Measurements from ENCODE around the gene MANSC1. TPM values are rescaled to one million over a fixed set of nuclear protein-coding genes. Genes with fewer than 3 reads are reported as not detected.
"Not testable (repeated sequence)": the region's sequence is repeated elsewhere in the genome, so short reads cannot be mapped to it uniquely, and the experiment has no call there.

Gene MANSC1
- total RNA-seq, 2 donors from 2014 or later: 0.65 to 1.5 TPM

GRCh38 chr12:12331896-12332295, 18.1 kb downstream of the MANSC1 start:
- ATAC-seq (replicated peaks in 1 of 2): no peak
- peaks cover 53% of the 10 kb centered on the region for H3K4me1 Mint-ChIP-seq (ENCODE audit: low read depth)
- H3K4me3 Mint-ChIP-seq: no peak overlapping the region
- H3K27me3 Mint-ChIP-seq (ENCODE audit: low read depth): no peaks in the 10 kb centered on the region
- no peaks in the 10 kb centered on the region for H3K9me3 Mint-ChIP-seq
- H3K36me3 Mint-ChIP-seq (ENCODE audit: insufficient read depth in 2 of 2): no peaks in the 10 kb centered on the region
- no peak overlapping the region for H3K27ac Mint-ChIP-seq
- DNase-seq: no peak

- H3K36me3 Mint-ChIP-seq (ENCODE audit: insufficient read depth in 2 of 2): no peaks in the 10 kb centered on the region
- H3K9me3 Mint-ChIP-seq: no peaks in the 10 kb centered on the region
- no peaks in the 10 kb centered on the region for H3K27me3 Mint-ChIP-seq (ENCODE audit: low read depth)
- no peak overlapping the region for H3K27ac Mint-ChIP-seq
- ATAC-seq (replicated peaks in 1 of 2): no peak
- DNase-seq: no peak
- H3K4me1 Mint-ChIP-seq (ENCODE audit: low read depth): peaks cover 52% of the 10 kb centered on the region
- H3K4me3 Mint-ChIP-seq: no peak overlapping the region
Observed at GRCh38 chr12:12331244-12331771, 18.7 kb downstream of the MANSC1 start.

DNA sequence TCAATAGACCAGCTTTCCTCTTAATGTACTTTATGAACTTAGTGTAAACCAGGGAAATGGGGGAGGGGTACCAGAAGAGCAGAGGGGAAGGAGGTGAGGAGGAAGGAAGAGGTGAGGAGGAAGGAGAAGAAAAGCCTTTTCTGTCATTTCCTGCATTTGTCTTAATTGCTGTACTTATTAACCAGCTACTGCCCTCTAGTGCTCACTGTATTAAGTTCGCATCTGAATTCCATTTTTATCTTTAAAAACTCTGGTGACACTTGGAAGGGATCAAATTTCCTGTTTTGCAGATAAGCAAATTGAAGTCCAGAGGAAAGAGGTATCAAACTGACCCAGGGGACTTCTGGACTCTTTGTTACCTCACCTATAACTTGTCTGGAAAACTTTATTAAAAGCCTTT, 22.2 kb downstream of the MANSC1 start:
- DNase-seq (peak in 1 of 2 donors; percentile 25), ATAC-seq (replicated peaks in 1 of 2) (peak in 1 of 2 donors; percentile 41)
- Mint-ChIP-seq H3K4me1 (ENCODE audit: low read depth) (peaks cover 23% of the 10 kb centered on the region), H3K9me3 (no peaks in the 10 kb centered on the region), H3K4me3 (no peak overlapping the region), H3K27me3 (ENCODE audit: low read depth) (no peaks in the 10 kb centered on the region), H3K36me3 (ENCODE audit: insufficient read depth in 2 of 2) (no peaks in the 10 kb centered on the region), H3K27ac (peak overlapping the region; percentile 45)

- Mint-ChIP-seq H3K36me3 (ENCODE audit: insufficient read depth in 2 of 2) (no peaks in the 10 kb centered on the region), H3K9me3 (no peaks in the 10 kb centered on the region), H3K27me3 (ENCODE audit: low read depth) (peaks cover 8% of the 10 kb centered on the region), H3K27ac (no peak overlapping the region), H3K4me1 (ENCODE audit: low read depth) (peaks cover 22% of the 10 kb centered on the region), H3K4me3 (no peak overlapping the region)
- ATAC-seq (replicated peaks in 1 of 2): no peak
- DNase-seq: no peak
Observed at GRCh38 chr12:12326262-12326661, 23.8 kb downstream of the MANSC1 start.

DNA sequence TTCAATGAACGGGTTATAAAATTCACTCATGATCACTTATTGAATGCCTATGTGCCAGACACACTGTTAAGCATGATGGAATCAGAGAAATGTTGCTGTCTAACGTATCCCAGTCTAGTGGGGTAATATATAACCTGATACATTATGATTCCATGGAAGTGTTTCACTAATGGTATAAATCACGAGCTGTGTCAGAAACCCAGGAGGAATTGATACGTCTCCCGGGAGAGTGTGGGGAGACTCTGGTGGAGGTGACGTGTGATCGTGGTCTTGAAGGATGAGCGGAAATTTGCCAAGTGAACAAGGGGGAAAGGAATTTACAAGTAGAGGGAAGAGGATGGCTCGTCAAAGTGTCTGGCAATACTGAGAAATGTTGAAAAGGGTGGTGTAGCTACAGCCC, 26.5 kb downstream of the MANSC1 start:
- Mint-ChIP-seq H3K4me1 (ENCODE audit: low read depth) (peaks cover 9% of the 10 kb centered on the region), H3K9me3 (no peaks in the 10 kb centered on the region)

DNA sequence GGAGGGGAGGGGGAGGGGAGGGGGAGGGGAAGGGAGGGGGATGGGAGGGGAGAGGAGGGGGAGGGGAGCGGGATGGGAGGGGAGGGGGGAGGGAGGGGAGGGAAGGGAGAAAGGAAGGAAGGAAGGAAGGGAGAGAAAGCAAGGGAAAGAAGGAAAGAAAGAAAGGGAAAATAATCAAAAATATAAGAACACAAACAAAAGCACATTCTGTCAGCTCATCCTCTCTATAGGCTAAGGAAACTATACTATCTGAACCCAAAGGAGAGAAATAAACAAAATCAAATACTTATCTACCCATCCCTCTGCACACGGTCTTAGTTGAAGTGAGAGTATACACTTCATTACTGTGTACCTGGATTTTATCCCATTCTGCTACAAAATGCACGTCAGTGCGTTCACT, 26.9 kb downstream of the MANSC1 start:
- Mint-ChIP-seq H3K4me3 (no peak overlapping the region), H3K27ac (no peak overlapping the region), H3K36me3 (ENCODE audit: insufficient read depth in 2 of 2) (no peaks in the 10 kb centered on the region), H3K4me1 (ENCODE audit: low read depth) (peaks cover 9% of the 10 kb centered on the region), H3K27me3 (ENCODE audit: low read depth) (peaks cover 8% of the 10 kb centered on the region), H3K9me3 (no peaks in the 10 kb centered on the region)
- ATAC-seq (replicated peaks in 1 of 2): no peak
- no peak for DNase-seq

More for the DNA sequence above, 26.5 kb downstream of the MANSC1 start:
- ATAC-seq (replicated peaks in 1 of 2) (no peak), DNase-seq (no peak)
- no peak overlapping the region for H3K4me3 Mint-ChIP-seq
- no peak overlapping the region for H3K27ac Mint-ChIP-seq
- peaks cover 8% of the 10 kb centered on the region for H3K27me3 Mint-ChIP-seq (ENCODE audit: low read depth)
- no peaks in the 10 kb centered on the region for H3K36me3 Mint-ChIP-seq (ENCODE audit: insufficient read depth in 2 of 2)

- Mint-ChIP-seq H3K9me3 (no peaks in the 10 kb centered on the region), H3K27me3 (ENCODE audit: low read depth) (peaks cover 8% of the 10 kb centered on the region), H3K4me1 (ENCODE audit: low read depth) (no peaks in the 10 kb centered on the region), H3K4me3 (no peak overlapping the region), H3K27ac (no peak overlapping the region), H3K36me3 (ENCODE audit: insufficient read depth in 2 of 2) (no peaks in the 10 kb centered on the region)
- DNase-seq (no peak), ATAC-seq (replicated peaks in 1 of 2) (no peak)
Observed at GRCh38 chr12:12319451-12320183, 30.4 kb downstream of the MANSC1 start.

DNA sequence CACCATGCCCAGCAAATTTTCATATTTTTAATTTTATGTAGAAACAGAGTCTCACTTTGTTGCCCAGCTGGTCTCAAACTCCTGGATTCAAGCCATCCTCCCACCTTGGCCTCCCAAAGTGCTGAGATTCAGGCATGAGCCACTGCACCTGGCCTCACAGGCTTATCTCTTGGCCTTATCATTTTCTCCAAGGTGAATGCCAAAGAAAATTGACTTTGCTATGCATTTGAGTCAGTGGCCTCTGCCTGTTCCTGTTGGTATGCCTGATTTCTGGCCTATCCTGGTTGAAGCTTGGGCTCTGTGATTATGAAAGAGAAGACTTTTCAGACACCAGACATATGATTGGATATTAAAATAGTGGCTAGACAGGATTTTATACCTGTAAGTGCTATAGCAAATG, 34.2 kb downstream of the MANSC1 start:
- H3K4me3 Mint-ChIP-seq: no peak overlapping the region
- DNase-seq: no peak
- no peaks in the 10 kb centered on the region for H3K9me3 Mint-ChIP-seq
- H3K36me3 Mint-ChIP-seq (ENCODE audit: insufficient read depth in 2 of 2): no peaks in the 10 kb centered on the region
- no peak for ATAC-seq (replicated peaks in 1 of 2)
- no peaks in the 10 kb centered on the region for H3K27me3 Mint-ChIP-seq (ENCODE audit: low read depth)
- no peak overlapping the region for H3K27ac Mint-ChIP-seq
- peaks cover 8% of the 10 kb centered on the region for H3K4me1 Mint-ChIP-seq (ENCODE audit: low read depth)

DNA sequence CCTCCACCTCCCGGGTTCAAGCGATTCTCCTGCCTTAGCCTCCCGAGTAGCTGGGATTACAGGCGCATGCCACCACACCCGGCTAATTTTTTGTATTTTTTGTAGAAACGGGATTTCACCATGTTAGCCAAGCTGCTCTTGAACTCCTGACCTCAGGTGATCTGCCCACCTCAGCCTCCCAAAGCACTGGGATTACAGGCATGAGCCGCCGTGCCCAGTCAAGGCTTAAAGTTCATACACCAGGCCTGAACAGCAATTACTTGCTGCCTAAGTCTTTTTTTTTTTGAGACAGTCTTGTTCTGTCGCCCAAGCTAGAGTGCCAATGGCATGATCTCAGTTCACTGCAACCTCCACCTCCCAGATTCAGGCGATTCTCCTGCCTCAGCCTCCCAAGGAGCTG, 39.3 kb downstream of the MANSC1 start:
- not testable (repeated sequence) for DNase-seq; H3K9me3 Mint-ChIP-seq; ATAC-seq (replicated peaks in 1 of 2); H3K36me3 Mint-ChIP-seq (ENCODE audit: insufficient read depth in 2 of 2); H3K27me3 Mint-ChIP-seq (ENCODE audit: low read depth); H3K27ac Mint-ChIP-seq; H3K4me3 Mint-ChIP-seq
- H3K4me1 Mint-ChIP-seq (ENCODE audit: low read depth): peaks cover 21% of the 10 kb centered on the region

GRCh38 chr12:12305568-12306300, 44.3 kb downstream of the MANSC1 start:
- Mint-ChIP-seq H3K27ac (no peak overlapping the region), H3K4me3 (no peak overlapping the region), H3K27me3 (ENCODE audit: low read depth) (no peaks in the 10 kb centered on the region), H3K36me3 (ENCODE audit: insufficient read depth in 2 of 2) (peaks cover 0 to 2% of the 10 kb centered on the region in 2 donors), H3K4me1 (ENCODE audit: low read depth) (peaks cover 13% of the 10 kb centered on the region), H3K9me3 (no peaks in the 10 kb centered on the region)
- DNase-seq (peak in 1 of 2 donors; percentile 11), ATAC-seq (replicated peaks in 1 of 2) (peak; percentile 83 to 89)

- no peak overlapping the region for H3K27ac Mint-ChIP-seq
- no peak for ATAC-seq (replicated peaks in 1 of 2)
- H3K27me3 Mint-ChIP-seq (ENCODE audit: low read depth): no peaks in the 10 kb centered on the region
- no peaks in the 10 kb centered on the region for H3K9me3 Mint-ChIP-seq
- peaks cover 0 to 2% of the 10 kb centered on the region in 2 donors for H3K36me3 Mint-ChIP-seq (ENCODE audit: insufficient read depth in 2 of 2)
- no peak for DNase-seq
- H3K4me3 Mint-ChIP-seq: no peak overlapping the region
- H3K4me1 Mint-ChIP-seq (ENCODE audit: low read depth): peaks cover 13% of the 10 kb centered on the region
Observed at GRCh38 chr12:12302976-12303375, 47.1 kb downstream of the MANSC1 start.

- Mint-ChIP-seq H3K27me3 (ENCODE audit: low read depth) (no peaks in the 10 kb centered on the region), H3K27ac (no peak overlapping the region), H3K9me3 (no peaks in the 10 kb centered on the region), H3K4me3 (no peak overlapping the region), H3K36me3 (ENCODE audit: insufficient read depth in 2 of 2) (peaks cover 0 to 2% of the 10 kb centered on the region in 2 donors), H3K4me1 (ENCODE audit: low read depth) (peaks cover under 1% of the 10 kb centered on the region)
- DNase-seq (no peak), ATAC-seq (replicated peaks in 1 of 2) (no peak)
Observed at GRCh38 chr12:12301122-12301521, 48.9 kb downstream of the MANSC1 start.

DNA sequence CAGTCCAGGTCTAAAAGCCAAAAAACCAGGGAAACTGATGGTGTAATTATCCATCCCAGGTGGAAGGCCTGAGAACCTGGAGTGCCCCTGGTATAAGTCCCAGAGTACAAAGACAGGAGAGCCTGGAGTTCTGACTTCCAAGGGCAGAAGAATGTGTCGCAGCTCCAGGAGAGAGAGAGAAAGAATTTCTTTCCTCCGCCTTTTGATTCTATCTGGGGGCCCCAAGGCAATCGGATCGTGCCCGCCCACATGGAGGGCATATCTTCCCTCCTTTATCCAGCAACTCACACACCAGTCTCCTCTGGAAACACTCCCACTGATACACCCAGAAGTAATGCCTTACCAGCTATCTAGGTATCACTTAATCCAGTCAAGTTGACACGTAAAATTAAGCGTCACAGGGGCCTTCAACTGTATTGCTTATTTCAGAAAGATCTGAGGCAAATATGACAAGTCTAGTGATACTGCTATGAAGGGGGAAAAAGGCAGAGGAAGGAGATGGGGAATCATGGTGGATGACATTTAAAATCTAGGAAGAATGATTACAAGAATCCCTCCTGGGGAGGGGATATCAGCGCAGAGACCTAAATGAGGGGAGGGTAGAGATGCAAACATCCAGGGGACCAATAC, 52.7 kb downstream of the MANSC1 start:
- no peak for ATAC-seq (replicated peaks in 1 of 2)

More for the DNA sequence above, 52.7 kb downstream of the MANSC1 start:
- Mint-ChIP-seq H3K9me3 (no peaks in the 10 kb centered on the region), H3K4me1 (ENCODE audit: low read depth) (no peaks in the 10 kb centered on the region), H3K27me3 (ENCODE audit: low read depth) (no peaks in the 10 kb centered on the region), H3K27ac (no peak overlapping the region), H3K4me3 (no peak overlapping the region), H3K36me3 (ENCODE audit: insufficient read depth in 2 of 2) (peaks cover 0 to 2% of the 10 kb centered on the region in 2 donors)
- no peak for DNase-seq
